Measurements from ENCODE around the gene FNDC5. TPM values are rescaled to one million over a fixed set of nuclear protein-coding genes. Genes with fewer than 3 reads are reported as not detected.
A peak's percentile ranks its signal among the peaks of the same experiment; 100 is the strongest.

FNDC5 gene
- total RNA-seq, 6 experiments from 2014 or later, result 1.0 to 8.3 (median 2.4) TPM

- 69% methylated on average over 6 of the region's 24 CpGs for WGBS (ENCODE audit: insufficient coverage, low coverage, low lambda C conversion rate, missing lambda C conversion rate)
- Histone ChIP-seq H3K4me3 (no peak overlapping the region), H3K36me3 (no peaks in the 10 kb centered on the region), H3K27me3 (peaks cover 0 to 16% of the 10 kb centered on the region in 2 donors), H3K9me3 (no peaks in the 10 kb centered on the region), H3K4me1 (peaks cover 0 to 5% (median 0%) of the 10 kb centered on the region in 4 donors), H3K27ac (no peak overlapping the region)
- no peak for ATAC-seq
- intact Hi-C loops (cut with DNase I), result no loop called here
- no peak for DNase-seq
- TF ChIP-seq POLR2A (IDR thresholded peaks at IDR 0.05) (no peak), CTCF (IDR thresholded peaks at IDR 0.05) (no peak)
Measured at GRCh38 chr1:32888677-32889420, 18.1 kb upstream of the FNDC5 start.

DNA sequence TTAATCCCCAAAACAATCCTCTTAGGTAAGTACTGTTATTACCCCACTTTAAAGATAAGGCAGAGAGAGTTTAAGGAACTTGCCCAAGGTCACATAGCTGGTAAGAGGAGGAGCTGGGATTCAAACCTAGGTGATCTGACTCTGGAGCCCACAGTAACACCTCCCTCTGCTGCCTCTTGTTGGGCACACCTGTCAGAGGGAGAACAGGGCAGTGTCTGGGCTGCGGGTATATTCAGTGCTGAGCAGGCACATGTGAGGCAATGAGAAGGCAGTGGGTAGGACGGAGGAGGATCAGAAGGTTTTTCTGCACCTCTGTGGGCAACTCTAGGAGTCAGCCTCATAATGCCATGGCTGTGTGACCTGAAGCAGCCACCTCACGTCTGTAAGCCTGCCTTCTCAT is 17.4 kb upstream of the FNDC5 start:
- no peaks in the 10 kb centered on the region for H3K9me3 ChIP-seq
- intact Hi-C loops (cut with DNase I), result no loop called here
- no peak overlapping the region for H3K4me3 ChIP-seq
- DNase-seq, result no peak
- H3K4me1 ChIP-seq, result peaks cover 0 to 4% (median 0%) of the 10 kb centered on the region in 4 donors
- no peak overlapping the region for H3K27ac ChIP-seq
- no CpG with 5 or more reads among the region's 3 CpGs for WGBS (ENCODE audit: insufficient coverage, low coverage, low lambda C conversion rate, missing lambda C conversion rate)
- no peak for ATAC-seq
- no peak for TF ChIP-seq POLR2A (IDR thresholded peaks at IDR 0.05)
- TF ChIP-seq CTCF (IDR thresholded peaks at IDR 0.05), result no peak
- H3K36me3 ChIP-seq, result no peaks in the 10 kb centered on the region
- peaks cover 0 to 16% of the 10 kb centered on the region in 2 donors for H3K27me3 ChIP-seq

DNA sequence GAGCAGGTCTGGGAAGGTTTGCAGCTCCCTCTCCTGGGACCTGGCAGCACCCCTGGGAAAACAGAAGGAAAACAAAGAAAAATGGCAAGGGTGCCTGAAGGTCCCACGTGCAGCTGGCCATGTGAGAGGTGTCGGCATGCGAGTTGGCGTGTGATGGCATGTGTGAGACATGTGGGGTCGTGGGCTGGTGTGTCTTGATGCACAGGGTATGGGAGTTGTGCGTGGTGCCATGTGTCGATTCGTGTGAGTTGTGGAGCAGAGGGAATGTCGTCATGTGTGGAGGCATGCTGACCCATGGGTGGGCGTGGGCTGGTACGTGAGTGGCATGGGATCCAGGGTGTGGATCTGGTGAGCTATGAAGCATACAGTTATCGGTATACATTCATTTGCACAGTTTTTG is 16.9 kb upstream of the FNDC5 start:
- Histone ChIP-seq H3K27ac (no peak overlapping the region), H3K4me3 (no peak overlapping the region), H3K36me3 (no peaks in the 10 kb centered on the region), H3K27me3 (peaks cover 0 to 16% of the 10 kb centered on the region in 2 donors), H3K9me3 (no peaks in the 10 kb centered on the region), H3K4me1 (no peaks in the 10 kb centered on the region)
- TF ChIP-seq POLR2A (IDR thresholded peaks at IDR 0.05) (no peak), CTCF (IDR thresholded peaks at IDR 0.05) (no peak)
- DNase-seq, result peak in 1 of 3 donors; percentile 22
- no peak for ATAC-seq
- intact Hi-C loops (cut with DNase I), result no loop called here
- WGBS (ENCODE audit: insufficient coverage, low coverage, low lambda C conversion rate, missing lambda C conversion rate), result 53% methylated on average over 9 of the region's 12 CpGs

GRCh38 chr1:32886828-32887414 is 16.2 kb upstream of the FNDC5 start:
- DNase-seq (peak in 1 of 3 donors; percentile 6), ATAC-seq (no peak)
- H3K27me3 ChIP-seq, result peaks cover 0 to 16% of the 10 kb centered on the region in 2 donors
- no peak overlapping the region for H3K27ac ChIP-seq
- WGBS (ENCODE audit: insufficient coverage, low coverage, low lambda C conversion rate, missing lambda C conversion rate), result 20% methylated on average over 2 of the region's 19 CpGs
- no peaks in the 10 kb centered on the region for H3K36me3 ChIP-seq
- H3K4me1 ChIP-seq, result no peaks in the 10 kb centered on the region
- H3K4me3 ChIP-seq, result no peak overlapping the region
- TF ChIP-seq POLR2A (IDR thresholded peaks at IDR 0.05), result no peak
- TF ChIP-seq CTCF (IDR thresholded peaks at IDR 0.05), result no peak
- H3K9me3 ChIP-seq, result no peaks in the 10 kb centered on the region
- intact Hi-C loops (cut with DNase I), result no loop called here

Measured in right lobe of liver (tissue), 6 donors.